ENCODE measurements around the gene TRABD2B.

The TRABD2B gene

GRCh38 chr1:47787560-47787959 lies 209.6 kb downstream of the TRABD2B start:
- in situ Hi-C loops (cut with HindIII; ENCODE audit: low sequenced_read_pairs): no loop called here

- in situ Hi-C loops (cut with HindIII; ENCODE audit: low sequenced_read_pairs): no loop called here
These were observed 210.9 kb downstream of the TRABD2B start for GRCh38 chr1:47786316-47786715.

- in situ Hi-C loops (cut with HindIII; ENCODE audit: low sequenced_read_pairs): no loop called here
These were observed 211.5 kb downstream of the TRABD2B start for GRCh38 chr1:47785561-47786271.

GRCh38 chr1:47785118-47785517 lies 212.1 kb downstream of the TRABD2B start:
- in situ Hi-C loops (cut with HindIII; ENCODE audit: low sequenced_read_pairs): no loop called here

GRCh38 chr1:47784497-47784822 lies 212.7 kb downstream of the TRABD2B start:
- in situ Hi-C loops (cut with HindIII; ENCODE audit: low sequenced_read_pairs): no loop called here

- in situ Hi-C loops (cut with HindIII; ENCODE audit: low sequenced_read_pairs): no loop called here
These were observed 213.3 kb downstream of the TRABD2B start for GRCh38 chr1:47783638-47784496.

- in situ Hi-C loops (cut with HindIII; ENCODE audit: low sequenced_read_pairs): no loop called here
These were observed 214.6 kb downstream of the TRABD2B start for GRCh38 chr1:47782414-47783166.

- in situ Hi-C loops (cut with HindIII; ENCODE audit: low sequenced_read_pairs): no loop called here
These were observed 215.8 kb downstream of the TRABD2B start for GRCh38 chr1:47781171-47781959.

- in situ Hi-C loops (cut with HindIII; ENCODE audit: low sequenced_read_pairs): no loop called here
These were observed 216.7 kb downstream of the TRABD2B start for GRCh38 chr1:47780469-47780995.

GRCh38 chr1:47779613-47780012 lies 217.6 kb downstream of the TRABD2B start:
- in situ Hi-C loops (cut with HindIII; ENCODE audit: low sequenced_read_pairs): no loop called here

GRCh38 chr1:47778280-47778679 lies 218.9 kb downstream of the TRABD2B start:
- in situ Hi-C loops (cut with HindIII; ENCODE audit: low sequenced_read_pairs): no loop called here

- in situ Hi-C loops (cut with HindIII; ENCODE audit: low sequenced_read_pairs): no loop called here
These were observed 219.9 kb downstream of the TRABD2B start for GRCh38 chr1:47777322-47777721.

- in situ Hi-C loops (cut with HindIII; ENCODE audit: low sequenced_read_pairs): no loop called here
These were observed 220.5 kb downstream of the TRABD2B start for GRCh38 chr1:47776667-47777131.

GRCh38 chr1:47774986-47775834 lies 222.0 kb downstream of the TRABD2B start:
- in situ Hi-C loops (cut with HindIII; ENCODE audit: low sequenced_read_pairs): loop anchor here (25.0 kb wide), 1 partner anchor 162 kb away; no protein-coding TSS in a partner anchor

- in situ Hi-C loops (cut with HindIII; ENCODE audit: low sequenced_read_pairs): loop anchor here (25.0 kb wide), 1 partner anchor 164 kb away; no protein-coding TSS in a partner anchor
These were observed 224.1 kb downstream of the TRABD2B start for GRCh38 chr1:47772960-47773682.

- in situ Hi-C loops (cut with HindIII; ENCODE audit: low sequenced_read_pairs): loop anchor here (25.0 kb wide), 1 partner anchor 165 kb away; no protein-coding TSS in a partner anchor
These were observed 224.9 kb downstream of the TRABD2B start for GRCh38 chr1:47772281-47772680.

GRCh38 chr1:47771751-47772150 lies 225.4 kb downstream of the TRABD2B start:
- in situ Hi-C loops (cut with HindIII; ENCODE audit: low sequenced_read_pairs): loop anchor here (25.0 kb wide), 1 partner anchor 166 kb away; no protein-coding TSS in a partner anchor

GRCh38 chr1:47769983-47770382 lies 227.2 kb downstream of the TRABD2B start:
- in situ Hi-C loops (cut with HindIII; ENCODE audit: low sequenced_read_pairs): loop anchor here (25.0 kb wide), 1 partner anchor 167 kb away; no protein-coding TSS in a partner anchor
